ENCODE data around the gene DLG5.

DLG5 gene

DNA sequence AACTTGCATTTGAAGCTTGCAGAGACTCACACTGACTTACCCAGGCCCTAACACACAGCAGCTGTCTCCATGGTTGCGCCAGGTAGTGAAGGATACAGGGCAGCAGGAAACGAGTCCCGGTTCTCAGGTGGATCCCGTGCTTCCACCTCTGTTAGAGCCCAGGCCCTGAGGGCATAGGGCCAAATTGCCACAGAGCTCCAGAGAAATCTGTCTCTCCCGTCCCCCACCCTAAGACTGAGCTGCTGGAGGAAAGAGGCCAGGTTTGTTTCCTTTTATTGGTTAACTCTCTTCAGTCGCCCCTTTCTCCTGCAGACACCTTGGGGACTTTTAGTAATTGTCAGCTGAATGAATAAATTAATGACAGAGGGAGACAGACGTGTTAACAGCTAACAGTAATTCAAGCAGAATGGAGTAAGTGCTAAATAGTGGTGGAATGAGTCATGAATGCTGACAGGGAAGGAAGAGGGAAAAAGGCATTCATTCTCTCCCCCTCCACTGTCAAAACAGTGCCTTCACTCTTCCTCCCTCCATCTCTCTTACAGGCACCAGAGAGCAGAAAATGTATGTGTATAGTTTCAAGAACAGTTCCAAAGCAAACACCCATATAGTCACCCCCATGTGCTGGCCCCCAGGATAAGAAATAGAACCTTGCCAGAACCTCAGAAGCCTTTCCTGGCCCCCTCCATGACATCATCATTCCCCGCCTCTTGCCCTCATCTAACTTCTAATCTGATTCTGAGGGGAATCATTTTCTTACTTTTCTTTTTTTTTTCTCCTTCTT is 16.8 kb upstream of the DLG5 start:
- no peak for DNase-seq (ENCODE audit: low spot score)

GRCh38 chr10:77941790-77942189 is 15.2 kb upstream of the DLG5 start:
- DNase-seq (ENCODE audit: low spot score): no peak

- DNase-seq (ENCODE audit: low spot score): no peak
Measured at GRCh38 chr10:77940627-77941026, 14.1 kb upstream of the DLG5 start.

GRCh38 chr10:77940225-77940624 is 13.7 kb upstream of the DLG5 start:
- DNase-seq (ENCODE audit: low spot score): no peak

GRCh38 chr10:77939561-77940001 is 13.0 kb upstream of the DLG5 start:
- DNase-seq (ENCODE audit: low spot score): no peak

- DNase-seq (ENCODE audit: low spot score): no peak
Measured at GRCh38 chr10:77936697-77937567, 10.4 kb upstream of the DLG5 start.

GRCh38 chr10:77932016-77932715 is 5.6 kb upstream of the DLG5 start:
- no peak for DNase-seq (ENCODE audit: low spot score)

DNA sequence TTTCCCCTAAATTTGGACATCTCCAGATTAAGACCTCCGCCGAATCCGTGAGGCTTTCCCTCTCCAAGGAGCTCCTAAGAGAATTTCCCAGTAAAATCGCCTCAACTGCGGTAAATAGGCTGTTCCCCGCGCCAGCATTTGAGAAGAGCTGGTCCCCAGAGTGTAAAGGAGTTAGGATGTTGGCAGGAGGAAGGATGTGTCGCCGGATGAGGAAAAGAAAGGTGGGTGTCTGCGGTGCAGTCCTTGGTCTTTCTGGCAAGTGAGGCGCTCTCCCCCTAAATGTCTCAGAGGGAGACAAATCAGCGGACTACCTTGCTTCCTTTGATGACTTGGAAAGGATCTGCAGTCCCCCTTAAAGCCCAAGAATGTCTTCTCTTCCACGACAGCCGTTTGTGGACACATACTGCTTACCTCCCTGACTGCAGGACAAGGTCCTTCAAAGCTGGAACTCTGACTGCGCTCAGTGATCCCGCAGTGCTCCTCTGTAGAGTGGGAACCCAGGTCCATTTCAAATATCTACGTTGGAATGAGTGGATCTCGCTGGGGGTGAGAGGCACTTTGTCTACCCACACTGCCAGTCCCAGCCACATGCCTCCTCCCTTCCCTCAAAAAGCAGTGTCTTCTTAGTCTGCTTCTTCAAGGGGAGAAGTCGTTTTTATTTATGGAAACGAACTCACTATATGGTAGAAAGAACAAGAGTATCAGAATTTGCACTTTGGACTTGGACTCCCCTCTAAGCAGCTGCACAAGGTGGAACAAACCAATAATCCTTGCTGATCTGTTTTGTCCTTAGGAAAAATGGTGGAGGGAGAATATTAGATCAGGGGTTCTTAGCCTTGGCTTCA is 1.1 kb upstream of the DLG5 start:
- no peak for DNase-seq (ENCODE audit: low spot score)

GRCh38 chr10:77925795-77926565 is 575 bp downstream of the DLG5 start:
- no peak for DNase-seq (ENCODE audit: low spot score)

DNA sequence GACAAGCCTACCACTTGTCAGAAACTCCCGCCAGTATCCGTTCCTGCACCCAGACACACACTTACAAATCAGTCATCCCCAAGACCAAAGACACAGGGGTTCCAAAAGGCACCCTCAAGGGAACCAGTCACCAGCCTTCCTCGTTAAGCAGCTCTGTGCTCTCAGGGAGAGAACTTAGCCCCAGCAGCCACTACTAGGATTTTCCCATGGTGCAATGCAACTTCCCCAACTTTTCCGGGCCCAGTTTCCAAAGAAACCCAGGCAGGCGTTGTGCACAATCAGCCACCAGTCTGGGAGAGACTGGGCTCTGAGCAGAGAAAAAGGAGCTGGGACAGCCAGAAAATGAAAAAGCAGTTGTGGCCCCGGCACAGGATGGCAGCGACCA is 1.2 kb downstream of the DLG5 start:
- no peak for DNase-seq (ENCODE audit: low spot score)

GRCh38 chr10:77922566-77923179 is 3.9 kb downstream of the DLG5 start:
- no peak for DNase-seq (ENCODE audit: low spot score)

GRCh38 chr10:77922055-77922454 is 4.5 kb downstream of the DLG5 start:
- no peak for DNase-seq (ENCODE audit: low spot score)

- DNase-seq (ENCODE audit: low spot score): no peak
Measured at GRCh38 chr10:77921395-77921794, 5.2 kb downstream of the DLG5 start.

DNA sequence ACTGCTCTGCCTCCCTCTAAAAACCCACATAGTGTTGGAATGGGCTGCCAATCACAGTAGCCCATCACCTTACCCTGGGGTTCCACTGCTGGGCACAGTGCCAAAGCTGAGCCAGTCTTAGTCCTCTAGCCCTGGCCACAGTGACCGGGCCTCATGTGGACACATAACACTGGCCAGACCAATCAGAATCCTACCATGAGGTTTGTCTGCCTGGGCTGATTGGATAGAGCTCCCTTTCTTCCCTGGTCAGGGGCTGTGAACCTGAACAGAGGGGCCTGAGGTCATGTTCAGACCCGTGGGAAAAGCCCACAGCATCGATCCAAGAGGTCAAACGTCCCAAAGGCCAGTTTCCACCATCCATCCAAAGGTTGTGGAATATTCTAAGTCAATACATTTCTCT is 6.1 kb downstream of the DLG5 start:
- DNase-seq (ENCODE audit: low spot score): no peak

DNA sequence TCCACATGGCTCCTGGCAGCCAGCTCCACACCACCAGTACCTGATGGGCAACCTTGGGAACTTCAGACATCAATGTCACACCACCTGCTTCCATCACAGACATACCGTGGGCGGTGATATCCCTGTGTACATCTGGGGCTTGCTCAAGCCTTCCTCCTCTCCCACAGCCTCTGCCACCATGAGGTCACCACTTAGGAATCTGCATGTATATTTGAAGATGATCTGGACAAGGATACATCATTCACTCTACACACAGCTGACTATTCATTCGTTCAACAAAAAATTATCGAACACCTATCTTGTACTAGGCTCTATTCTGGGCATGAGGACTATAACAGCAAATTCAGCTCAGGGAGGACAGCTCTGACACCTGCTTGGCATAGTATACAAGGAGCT is 6.8 kb downstream of the DLG5 start:
- DNase-seq (ENCODE audit: low spot score): no peak

DNA sequence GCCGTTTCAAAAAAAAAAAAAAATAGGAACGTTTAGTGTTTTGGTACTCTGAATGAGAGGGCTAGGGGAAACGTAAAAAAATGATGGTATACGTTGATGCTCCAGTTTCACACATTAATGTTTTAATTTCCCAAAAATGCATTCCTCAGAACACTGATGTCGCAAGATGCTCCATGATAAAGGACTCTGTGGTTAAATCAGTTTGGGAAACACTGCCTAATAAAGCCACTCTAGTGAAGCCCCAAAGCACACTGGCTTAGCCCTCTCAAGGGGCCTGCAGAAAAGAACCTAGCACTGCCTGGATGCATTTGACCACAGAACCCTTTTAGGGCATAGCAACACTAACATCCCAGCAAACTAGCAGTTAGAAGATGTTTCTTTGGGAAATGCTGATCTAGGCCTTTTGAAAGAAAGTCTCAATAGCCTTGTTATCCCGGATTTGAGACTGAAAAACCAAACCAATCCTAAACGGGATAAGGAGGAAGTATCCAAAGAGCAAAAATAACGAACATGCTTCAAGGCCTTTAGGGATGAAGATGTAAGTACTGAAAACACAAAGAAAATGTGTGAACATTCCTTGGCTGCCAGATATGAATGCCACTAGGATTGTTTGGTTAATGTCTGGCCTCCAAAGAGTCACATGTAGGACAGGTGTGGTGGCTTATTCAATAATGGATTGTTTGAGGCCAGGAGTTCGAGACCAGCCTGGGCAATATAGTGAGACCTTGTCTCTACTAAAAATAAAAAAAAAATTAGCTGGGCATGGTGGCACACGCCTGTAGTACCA is 11.0 kb downstream of the DLG5 start:
- DNase-seq (ENCODE audit: low spot score): no peak

DNA sequence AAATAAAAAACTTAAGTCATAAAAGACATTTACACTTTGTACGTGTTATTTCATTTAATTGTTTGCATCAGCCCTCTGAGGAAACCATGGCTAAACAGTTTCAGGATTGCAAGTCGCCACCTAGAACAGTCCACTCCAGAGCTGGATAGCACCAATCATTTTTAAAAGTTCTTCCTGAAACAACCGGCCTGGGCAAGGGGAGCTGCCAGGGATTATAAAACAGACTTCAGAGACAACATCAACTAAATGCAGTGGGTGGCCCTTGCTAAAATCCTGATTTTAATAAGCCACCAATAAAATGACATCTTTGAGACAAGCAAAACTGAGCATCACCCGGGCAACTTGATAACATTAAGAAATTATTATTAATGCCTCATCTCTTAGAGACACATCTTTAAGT is 13.5 kb downstream of the DLG5 start:
- DNase-seq (ENCODE audit: low spot score): no peak

DNA sequence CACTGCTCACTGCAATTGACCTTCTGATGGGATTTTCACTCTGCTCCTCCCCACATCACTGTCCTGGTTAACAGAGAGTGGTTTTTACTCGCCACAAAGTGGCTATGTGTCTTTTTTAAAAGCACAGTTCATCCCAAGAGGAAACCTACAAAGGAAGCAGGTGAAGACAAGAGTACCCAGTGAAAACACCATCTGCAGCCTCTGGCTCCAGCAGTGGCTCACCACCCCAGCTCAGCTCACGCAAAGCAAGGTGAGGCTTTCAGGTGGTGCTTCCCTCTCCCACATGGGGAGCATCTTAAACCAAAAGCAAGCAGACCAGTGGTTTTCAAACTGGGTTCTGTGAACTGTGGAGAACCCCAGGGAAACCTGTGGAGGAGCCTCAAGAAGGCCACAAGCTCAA is 14.0 kb downstream of the DLG5 start:
- no peak for DNase-seq (ENCODE audit: low spot score)

- no peak for DNase-seq (ENCODE audit: low spot score)
Measured at GRCh38 chr10:77911535-77912123, 14.9 kb downstream of the DLG5 start.
